HG03457 (cell line): ENCODE measurements around the gene ADORA1.

ENCODE experiments used
- ATAC-seq: cut with Tn5 transposase; IDR thresholded peaks from one replicate; pipeline ENCODE4 v1.9.1; 2021; ENCODE audit warnings: moderate number of reproducible peaks; ENCODE audit not compliant: unreplicated experiment

ADORA1 gene

DNA sequence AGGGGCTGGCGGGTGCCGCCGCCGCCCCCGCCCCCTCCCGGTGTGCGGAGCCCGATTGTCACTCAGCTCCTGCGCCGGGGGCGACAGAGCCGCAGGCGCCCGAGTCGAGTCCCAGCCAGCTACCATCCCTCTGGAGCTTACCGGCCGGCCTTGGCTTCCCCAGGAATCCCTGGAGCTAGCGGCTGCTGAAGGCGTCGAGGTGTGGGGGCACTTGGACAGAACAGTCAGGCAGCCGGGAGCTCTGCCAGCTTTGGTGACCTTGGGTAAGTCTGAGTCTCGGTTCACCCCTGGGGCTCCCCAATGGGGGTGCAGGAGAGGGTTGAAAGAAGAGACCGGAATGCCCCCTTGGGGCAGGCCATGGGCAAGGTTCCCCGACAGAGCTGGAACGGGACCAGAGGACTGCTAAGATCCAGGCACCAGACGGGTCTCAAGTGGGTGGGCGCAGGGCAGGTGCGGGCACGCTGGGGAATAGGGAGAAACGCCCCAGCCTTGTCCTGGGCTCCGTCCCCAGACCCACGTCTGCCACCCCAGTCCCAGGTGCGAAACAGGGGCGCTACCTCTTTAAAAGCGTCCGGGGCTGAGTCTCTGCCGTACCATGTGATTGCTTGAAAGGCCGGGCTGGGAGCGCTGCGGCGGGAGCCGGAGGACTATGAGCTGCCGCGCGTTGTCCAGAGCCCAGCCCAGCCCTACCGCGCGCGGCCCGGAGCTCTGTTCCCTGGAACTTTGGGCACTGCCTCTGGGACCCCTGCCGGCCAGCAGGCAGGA lies at the start of gene ADORA1:
ADORA1 (plus strand) TSS at position 61 of the 765 bp plus-strand sequence. CDS start 1,116 bp downstream, outside the sequence.
- ATAC-seq: no peak

DNA sequence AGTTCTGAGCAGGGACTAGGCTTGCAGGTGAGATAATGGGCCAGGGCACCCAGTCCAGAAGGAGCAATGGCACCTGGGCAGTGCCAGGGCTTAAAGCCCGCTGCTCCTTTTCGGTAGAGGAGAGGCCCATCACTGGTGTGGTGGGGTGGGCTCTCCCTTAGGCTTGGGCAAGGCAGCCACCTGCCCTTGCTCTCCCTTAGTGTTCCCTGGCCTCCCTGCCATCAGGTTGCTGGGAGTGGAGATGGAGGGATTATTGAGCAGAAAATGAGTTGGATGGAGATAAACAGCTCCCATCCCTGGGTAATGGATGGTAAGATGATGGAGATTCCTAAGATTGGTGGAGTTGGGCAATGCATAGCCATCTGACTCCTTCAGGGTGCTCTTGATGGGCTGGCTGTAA lies 49.6 kb upstream of the ADORA1 start:
- no peak for ATAC-seq

DNA sequence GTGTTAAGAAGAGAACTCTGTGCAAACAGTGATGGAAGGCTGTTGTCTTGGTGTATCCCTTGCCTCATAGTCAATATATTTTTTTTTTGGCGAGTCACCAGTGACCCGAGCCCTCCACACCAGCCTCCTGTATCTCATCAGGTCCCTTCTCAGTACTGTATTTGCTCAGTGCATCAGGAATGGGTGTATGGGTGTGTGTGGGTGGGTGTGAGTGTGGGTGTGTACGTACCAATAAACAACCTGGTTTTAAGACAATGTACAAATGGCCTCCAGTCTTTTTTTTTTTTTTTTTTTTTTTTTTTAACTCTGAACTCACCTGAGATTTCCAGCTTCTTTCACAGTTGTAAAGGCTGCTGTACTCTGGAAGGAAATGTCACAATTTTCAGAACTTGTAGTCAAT lies 49.0 kb upstream of the ADORA1 start:
- ATAC-seq: no peak

DNA sequence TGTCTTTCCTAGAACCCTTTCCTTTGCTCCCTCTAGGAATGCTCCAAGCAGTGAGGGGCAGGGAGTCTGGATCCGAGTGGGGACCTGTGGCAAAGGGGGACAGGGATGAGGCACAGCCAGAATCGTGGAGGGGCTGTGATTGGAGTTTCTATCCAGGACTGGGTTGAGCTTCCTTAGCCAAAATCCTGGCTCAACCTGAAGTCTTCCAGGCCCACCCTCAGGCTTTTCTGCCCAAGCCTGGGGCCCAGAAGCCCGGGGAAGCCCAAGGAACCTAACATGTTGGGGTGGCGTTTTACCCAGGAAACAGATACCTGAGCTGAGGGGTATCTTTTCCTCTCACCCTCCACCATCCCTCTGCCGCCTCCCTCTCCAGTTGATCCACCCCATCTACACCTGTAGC lies 47.1 kb upstream of the ADORA1 start:
- no peak for ATAC-seq

DNA sequence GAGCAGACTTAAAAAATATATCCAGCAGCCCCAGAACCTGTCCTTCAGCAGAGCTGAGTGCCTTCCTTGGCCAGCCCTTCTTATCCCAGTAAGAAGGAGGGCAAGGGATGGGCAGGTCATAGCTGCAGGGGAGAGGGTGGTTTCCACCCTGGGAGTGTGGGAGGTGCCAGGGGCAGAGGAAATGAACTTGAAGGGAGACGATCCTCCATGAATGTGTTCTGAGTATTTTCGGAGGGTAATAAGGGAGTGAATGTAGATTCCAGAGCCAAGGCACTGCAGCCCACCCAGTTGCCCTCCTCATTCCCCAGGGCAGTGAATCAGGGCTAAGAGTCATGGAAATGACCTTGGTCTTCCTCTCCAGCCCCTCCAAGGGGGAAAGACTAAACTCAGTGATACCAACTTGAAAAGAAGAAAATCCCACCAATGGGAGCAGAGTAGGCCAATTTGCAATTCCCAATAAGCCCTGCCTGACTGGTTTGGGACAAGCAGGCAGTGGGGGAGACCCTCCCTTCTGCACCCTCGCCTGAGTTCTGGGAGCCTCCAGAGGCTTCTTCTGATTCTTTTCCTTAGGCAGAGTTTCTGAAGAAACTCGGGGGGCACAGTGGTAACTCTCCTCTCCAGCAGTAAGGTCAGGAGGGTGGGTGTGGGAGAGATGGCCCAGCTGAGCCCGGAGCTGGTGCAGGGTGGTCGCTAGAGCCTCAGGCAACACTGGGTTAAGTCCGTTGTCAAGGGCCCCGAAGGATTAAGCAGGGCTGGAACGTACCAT lies 45.9 kb upstream of the ADORA1 start:
- ATAC-seq: no peak

DNA sequence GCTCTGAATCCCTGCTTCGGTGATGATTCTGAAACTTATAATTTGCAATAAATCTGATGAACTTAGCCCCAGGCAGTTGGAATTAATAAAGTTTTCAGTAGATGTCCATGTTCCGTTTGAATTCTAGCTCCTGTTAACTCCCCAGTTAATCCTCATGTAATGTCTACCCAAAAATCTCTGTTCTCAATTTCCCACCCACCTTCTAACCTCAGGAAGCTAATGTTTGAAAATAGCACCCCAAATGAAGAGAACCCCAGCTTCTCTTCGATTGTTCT lies 45.4 kb upstream of the ADORA1 start:
- ATAC-seq: no peak

DNA sequence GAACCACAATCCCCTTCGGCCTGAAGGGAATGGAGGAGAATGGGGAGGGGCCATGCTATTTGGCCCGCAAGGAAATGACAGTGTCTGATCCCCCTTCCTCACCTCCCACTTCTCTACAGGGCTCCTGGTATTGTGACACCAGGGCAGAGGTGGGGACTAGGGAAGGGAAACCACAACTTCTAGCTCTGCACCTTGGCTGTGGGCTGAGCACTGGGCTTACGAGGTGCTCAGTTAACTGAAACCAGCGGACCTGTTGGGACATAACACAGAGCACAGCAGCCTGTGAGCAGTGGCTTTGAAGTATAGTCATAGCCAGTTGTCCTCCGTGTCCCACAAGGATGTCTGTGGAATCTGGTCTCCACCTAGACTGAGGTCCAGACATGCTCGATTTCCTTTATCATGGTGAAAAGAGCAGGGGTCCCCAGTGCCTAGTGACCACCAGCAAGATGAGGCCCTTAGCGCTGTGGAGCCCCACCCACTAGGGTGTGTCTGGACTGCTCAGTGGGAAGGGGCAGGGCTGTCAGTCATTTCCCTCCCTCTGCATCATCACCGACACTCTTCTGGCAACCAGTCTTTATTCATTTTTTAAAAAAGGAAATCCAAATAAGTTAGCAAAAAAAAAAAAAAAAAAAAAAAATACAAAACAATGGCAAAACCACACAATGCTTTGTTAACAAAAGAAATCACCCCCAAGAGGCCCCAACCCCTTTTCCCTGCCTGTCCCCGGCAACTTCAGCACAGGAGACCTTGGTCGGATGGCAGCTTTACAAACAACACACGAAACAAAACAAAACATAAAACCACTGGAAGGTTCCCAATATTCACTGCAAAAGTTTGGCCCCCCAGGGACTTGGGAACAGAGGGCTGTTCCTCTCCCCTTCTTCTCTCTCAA lies 44.7 kb upstream of the ADORA1 start:
- no peak for ATAC-seq

DNA sequence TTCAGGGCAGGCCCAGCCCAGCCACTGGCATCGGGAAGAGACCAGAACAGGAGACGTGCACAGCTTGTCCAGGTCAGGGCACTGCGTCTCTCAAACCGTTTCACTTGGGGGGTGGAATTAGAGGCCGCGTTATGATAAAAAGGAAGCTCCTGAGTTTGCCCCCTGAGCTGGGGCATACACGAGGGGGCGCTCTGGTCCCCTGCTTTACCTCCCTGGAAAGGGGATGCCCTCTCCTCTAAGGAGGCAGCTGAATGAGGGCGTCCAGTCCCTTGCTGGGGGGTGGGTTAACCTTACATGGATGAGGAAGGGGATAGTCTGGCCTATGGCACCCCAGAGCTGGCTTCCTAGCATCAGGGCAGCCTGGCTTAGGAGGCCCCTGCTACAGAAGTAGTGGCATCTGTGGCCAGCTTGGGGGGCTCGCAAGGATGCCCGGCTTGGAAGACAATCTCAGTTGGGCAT lies 44.0 kb upstream of the ADORA1 start:
- no peak for ATAC-seq

DNA sequence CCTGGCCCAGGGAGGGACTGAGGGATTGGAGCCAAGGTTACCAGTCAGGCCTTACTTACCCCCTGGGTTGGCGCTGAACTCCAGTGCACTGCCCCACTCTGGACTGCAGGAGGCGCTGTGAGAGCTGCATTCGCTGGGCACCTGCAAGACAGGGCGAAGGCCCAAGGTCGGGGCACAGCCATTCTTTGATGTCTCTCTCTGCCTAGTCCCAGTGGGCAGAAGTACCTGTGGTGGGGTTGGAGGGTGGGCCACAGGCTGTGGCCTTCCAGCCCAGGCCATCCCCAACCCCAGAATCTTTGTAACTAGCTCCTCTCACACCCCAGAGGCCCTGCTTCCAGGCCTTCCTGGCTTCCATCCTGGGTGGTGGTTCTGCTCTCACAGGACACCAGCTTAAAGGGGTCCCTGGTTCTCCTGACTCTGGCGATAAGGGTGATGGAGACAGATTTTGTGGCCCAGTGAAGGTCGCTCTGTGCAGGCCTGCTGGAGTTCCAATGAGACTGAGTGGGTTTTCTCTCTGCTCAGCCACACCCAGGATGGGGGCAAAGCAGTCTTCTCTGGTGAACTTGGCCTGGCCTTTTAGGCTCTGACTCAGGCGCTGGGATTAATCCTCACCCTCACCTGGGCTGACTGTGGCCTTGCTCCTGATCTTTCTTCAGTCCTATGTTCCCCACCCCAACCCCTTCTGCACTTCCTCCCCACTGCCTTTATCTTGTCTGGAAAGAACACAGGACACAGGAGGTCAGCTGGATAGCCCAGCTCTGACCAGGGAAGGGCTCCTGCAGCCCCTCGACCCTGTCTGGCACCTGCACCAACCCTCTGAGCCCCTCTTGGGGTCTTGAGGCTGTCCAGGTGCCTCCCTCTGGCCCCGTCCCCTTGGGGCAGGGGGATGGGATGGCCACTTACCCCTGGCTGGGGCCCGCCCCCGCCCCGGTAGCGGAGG lies 42.7 kb upstream of the ADORA1 start:
- ATAC-seq: no peak

DNA sequence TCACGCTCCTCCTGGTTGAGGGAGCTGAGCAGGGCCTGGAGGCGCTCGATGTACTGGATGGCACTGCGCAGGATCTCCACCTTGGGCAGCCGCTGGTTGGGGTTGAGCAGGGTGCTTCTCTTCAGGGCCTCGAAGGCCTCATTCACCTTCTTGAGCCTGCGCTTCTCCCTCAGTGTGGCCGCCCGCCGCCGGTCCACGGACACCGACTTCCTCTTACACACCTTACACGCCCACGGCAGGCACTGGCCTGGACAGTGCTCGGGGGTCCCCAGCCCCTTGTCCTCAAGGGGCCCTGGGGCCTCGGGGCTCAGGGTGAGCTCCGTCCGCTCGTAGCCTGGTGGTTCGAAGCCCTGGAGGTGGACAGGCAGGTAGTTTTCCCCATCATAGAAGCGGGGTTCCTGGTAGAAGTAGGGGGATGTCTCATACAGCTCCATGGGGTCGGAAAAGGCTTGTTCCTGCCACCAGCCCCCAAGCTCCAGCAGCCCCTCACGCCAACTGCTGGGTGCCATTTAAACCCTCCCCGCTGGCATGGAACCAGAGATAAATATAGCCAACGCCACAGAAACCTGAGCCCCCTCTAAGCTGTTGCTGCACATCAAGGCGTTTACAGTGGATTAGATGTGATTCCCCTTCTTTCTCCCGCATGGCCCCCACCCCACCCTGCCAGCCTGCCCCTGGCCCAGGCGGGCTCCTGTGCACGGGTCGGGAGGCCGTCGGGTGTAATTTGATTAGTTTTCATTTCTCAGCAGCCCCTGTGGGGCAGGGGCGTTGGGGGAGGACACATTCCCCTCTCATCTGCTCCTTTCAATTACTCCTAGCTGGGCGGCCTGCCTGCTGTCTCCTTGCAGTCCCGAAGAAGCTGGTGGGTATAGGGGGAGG lies 41.8 kb upstream of the ADORA1 start, which contains the start of gene MYOG:
MYOG (minus strand) TSS at position 485 of the 879 bp plus-strand sequence; CDS start at position 434, 51 bp downstream.
- no peak for ATAC-seq

DNA sequence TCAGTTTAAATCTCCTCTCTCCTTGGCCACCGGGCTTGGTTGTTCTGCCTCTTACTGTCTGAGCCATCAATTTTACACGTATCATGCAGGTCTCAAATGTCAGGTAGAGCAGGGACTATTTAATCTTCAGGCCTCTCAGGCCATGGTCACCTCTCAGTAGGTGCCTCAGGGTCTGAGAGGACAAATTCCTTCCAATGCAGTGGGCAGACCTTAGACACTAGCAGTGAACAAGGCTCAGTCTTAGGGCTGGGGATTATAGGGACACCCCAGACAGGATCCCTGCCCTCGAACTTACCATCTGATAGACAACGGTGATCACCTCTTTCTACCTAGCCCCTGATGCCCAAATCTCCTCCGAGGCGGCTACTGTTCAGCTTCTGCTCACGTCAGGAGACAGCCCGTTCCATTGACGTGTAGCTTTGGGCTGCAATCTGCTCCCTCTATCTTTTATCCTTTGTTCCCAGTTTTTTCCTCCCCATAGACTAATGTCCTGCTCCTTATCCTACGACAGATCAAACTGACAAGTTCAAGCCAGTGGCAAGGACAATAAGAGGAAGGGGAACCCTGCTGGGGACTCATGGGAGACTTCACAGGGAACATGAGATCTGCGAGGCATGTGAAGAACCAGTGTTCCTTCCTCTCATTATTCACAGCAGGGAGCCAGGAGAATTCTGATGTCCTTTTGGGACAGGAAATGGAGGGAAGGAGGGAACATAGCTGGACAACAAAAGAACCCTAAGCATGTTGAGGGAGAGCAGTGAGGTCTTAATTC lies 40.3 kb upstream of the ADORA1 start:
- no peak for ATAC-seq

DNA sequence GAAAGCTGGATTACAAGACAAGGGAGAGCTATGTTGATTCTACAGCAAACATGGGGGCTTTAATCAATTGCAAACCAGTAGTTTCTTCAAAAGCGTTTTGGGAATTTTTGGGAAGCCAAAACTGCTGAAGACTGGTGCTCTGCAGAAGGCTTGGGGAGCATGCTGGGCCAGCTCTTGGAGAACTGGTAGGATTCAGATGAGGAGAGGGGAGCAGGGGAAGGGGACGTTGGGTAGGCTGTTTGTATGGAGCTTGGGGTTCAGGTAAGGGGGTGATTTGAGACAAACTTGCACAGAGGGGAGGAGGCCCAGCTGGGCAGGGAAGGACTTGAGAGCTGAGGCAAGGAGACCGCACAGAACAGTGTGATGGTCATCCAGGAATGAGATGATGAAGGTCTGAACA lies 39.1 kb upstream of the ADORA1 start:
- no peak for ATAC-seq

DNA sequence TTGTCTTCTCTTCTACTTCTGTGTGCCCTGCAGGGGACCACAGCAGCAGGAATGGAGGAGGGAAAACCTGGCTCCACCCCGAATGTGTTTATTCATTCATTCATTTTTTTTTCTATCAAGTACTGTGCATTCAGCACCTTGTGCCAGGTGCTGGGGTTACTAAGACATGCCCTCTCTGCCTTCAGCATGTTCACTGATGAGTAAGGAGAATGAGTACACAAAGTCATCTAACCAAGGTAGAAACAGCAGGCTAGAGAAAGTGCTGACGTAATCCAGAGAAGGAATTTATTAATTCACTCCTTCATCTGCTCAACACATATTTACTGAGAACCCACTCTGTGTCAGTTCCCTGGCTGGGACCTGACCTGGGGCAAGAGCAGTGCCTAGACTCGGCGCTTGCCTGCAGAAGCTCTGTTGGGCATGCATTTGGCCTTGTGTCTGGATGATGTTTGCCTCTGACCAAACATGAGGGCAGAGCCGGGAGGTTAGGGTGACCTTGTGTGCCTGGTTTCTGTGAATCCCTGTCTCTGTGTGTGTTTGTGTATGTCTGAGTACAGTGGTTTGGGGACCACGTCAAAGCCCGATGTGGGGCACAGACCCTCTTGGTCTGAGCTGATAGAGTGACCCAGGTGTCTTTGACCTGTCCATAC lies 38.4 kb upstream of the ADORA1 start:
- ATAC-seq: no peak

DNA sequence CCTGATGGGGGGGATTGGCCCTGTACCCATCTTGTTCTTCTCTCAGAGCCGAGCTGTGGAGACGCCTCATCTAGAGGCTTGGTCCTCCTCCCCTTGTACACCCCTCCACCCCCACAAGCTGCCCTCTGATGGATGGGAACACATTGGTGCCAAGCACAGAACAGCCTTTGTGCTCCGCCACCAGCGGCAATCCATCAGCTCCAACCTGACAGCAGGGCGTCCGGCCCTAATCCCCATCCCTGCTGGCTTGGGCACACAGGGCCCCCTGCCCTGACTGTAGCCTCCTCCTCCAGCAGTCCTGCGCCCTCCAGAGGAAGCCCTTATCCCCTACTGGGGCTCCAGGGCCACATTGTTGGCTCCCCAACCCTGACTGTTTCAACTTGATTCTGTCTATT lies 37.9 kb upstream of the ADORA1 start:
- ATAC-seq: no peak

DNA sequence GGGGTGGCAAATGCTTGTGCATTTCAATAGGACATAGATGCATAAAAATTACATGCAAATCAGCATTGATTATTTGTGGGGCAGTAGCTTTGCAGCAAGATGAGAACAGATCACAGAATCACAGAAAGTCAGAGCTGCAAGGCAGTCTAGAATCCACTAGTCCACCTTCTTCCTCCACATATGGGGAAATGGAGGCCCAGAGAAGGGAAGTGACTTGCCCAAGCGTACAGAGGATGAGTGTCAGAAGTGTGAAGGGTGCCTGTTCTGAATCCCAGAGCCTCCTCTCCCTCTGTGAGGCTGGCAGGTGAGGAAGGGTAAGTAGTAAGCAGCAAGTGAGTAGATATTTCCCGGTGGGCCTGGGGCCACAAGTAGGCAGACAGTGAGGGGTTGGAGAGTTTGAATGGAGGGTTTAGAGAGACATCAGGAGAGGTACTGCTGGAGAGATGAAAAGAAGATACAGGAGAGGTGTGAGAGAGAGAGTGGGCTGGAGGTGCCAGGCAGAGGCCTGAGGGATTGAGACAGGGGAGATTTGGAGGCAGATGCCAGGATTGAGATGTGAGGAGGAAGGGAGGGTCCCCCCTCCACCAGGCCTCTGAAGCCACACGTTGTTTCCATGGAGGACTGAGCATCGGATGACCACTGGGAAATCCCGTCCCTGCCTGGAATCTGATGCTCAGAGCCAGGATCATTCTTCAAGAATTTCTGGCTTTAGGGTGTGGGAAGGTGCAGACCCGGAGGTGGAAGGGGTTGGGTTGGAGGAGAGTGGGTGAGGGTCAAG lies 36.9 kb upstream of the ADORA1 start:
- no peak for ATAC-seq

DNA sequence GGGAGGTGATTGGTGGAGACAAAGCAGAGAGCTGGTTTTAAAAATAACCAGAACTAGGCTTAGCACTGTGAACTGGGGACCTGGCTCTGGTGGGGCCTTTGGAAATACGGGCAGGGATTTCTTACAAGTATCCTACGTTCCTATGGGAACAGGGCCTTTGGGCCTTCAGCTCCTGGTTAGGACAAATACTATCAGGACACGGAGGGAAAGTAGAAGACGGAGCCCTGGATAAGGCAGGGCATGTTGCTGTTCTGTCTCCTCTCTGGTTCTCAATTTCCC lies 36.4 kb upstream of the ADORA1 start:
- no peak for ATAC-seq

DNA sequence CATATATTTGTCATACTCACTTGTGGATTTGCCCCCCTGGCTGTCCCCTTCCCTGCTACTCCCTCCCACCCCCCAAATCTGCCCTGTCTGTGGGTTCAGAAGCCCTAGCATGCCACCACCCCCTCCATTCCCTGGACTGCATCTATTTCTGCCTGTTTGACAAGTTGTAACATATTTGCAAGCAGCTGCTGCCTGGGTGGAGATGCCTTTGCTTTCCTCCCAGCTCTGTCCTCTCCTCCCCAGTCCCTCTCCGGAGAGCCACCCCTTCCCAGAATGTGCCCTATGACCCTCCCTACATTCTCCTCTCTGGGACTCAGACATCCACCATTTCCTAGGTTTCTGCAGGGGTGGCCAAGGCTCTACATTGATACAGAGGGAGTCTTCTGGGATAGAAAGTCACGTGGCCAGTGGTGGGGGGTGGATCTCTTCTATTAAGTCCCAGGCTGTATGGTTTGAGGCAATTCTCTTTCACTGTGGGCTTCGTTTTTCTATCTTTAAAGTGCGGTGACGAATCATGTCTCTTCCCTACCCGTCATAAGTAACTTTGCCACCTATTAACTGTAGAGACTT lies 35.7 kb upstream of the ADORA1 start:
- ATAC-seq: no peak
